Measurements from ENCODE around the gene MGLL. TPM values are rescaled to one million over a fixed set of nuclear protein-coding genes. Genes with fewer than 3 reads are reported as not detected.

Gene MGLL
- total RNA-seq, 4 donors from 2014 or later = 36.7 to 146 (median 73.5) TPM

DNA sequence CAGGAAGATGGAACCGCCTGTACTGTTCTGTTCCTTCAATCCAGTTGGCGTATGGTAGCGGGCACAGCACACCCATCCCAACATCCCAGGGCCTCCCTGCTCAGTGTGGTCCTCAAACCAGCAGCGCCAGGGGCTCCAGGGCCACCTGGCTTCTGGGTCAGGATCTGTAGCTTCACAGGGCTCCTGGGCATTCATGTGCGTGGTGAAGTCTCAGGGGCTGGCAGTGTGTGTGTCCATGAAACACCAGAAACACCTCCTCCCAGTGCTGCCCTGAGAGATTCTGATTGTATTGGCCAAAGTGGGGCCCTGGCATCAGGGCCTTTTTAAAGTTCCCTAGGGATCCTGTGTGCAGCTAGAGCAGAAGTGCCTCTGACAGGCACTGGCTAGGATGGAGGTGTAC is 107.4 kb downstream of the MGLL start:
- Histone ChIP-seq H3K9me3 (no peaks in the 10 kb centered on the region), H3K36me3 (peaks cover 0 to 82% (median 0%) of the 10 kb centered on the region in 3 donors), H3K27ac (peak overlapping the region in 1 of 4 donors; percentile 34), H3K27me3 (no peaks in the 10 kb centered on the region), H3K4me1 (peaks cover 0 to 46% (median 14%) of the 10 kb centered on the region in 3 donors), H3K4me3 (no peak overlapping the region)
- intact Hi-C loops (cut with DNase I) = no loop called here
- WGBS, 2 donors = 73 to 97% methylated on average over 2 to 5 of the region's 5 CpGs
- DNase-seq = no peak
- no peak for TF ChIP-seq POLR2A (IDR thresholded peaks at IDR 0.05)
- TF ChIP-seq, protein P1, sequence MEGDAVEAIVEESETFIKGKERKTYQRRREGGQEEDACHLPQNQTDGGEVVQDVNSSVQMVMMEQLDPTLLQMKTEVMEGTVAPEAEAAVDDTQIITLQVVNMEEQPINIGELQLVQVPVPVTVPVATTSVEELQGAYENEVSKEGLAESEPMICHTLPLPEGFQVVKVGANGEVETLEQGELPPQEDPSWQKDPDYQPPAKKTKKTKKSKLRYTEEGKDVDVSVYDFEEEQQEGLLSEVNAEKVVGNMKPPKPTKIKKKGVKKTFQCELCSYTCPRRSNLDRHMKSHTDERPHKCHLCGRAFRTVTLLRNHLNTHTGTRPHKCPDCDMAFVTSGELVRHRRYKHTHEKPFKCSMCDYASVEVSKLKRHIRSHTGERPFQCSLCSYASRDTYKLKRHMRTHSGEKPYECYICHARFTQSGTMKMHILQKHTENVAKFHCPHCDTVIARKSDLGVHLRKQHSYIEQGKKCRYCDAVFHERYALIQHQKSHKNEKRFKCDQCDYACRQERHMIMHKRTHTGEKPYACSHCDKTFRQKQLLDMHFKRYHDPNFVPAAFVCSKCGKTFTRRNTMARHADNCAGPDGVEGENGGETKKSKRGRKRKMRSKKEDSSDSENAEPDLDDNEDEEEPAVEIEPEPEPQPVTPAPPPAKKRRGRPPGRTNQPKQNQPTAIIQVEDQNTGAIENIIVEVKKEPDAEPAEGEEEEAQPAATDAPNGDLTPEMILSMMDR (IDR thresholded peaks at IDR 0.05) = no peak

DNA sequence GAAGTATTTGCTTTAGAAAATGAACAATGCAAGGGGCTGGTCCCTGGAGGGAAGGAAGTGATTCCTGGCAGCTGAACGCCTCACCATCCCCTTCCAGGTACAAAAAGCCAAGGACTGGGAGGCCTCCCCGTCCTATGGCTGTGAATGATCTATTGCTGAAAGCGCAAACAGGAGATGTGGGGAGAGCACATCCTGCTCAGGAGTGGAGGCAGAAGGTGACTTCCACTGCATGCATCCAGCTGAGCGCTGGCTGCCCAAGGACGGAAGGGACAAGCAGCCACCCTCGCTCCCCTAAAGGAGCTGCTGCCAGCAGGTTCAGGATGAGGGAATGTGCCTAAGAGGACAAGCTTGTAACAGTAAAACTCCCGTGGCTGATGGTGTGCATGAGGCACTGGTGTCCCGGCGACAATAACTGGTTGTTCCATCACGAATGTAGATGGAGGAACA is 108.2 kb downstream of the MGLL start:
- Histone ChIP-seq H3K4me3 (no peak overlapping the region), H3K27ac (peak overlapping the region in 2 of 4 donors; percentile 22 to 34), H3K36me3 (peaks cover 0 to 82% (median 0%) of the 10 kb centered on the region in 3 donors), H3K27me3 (no peaks in the 10 kb centered on the region), H3K9me3 (no peaks in the 10 kb centered on the region), H3K4me1 (peaks cover 0 to 49% (median 14%) of the 10 kb centered on the region in 3 donors)
- 40 to 63% methylated on average over 7 to 8 of the region's 10 CpGs for WGBS, 2 donors
- TF ChIP-seq, protein P1 (IDR thresholded peaks at IDR 0.05) = no peak
- no peak for TF ChIP-seq POLR2A (IDR thresholded peaks at IDR 0.05)
- intact Hi-C loops (cut with DNase I) = no loop called here
- DNase-seq = no peak

DNA sequence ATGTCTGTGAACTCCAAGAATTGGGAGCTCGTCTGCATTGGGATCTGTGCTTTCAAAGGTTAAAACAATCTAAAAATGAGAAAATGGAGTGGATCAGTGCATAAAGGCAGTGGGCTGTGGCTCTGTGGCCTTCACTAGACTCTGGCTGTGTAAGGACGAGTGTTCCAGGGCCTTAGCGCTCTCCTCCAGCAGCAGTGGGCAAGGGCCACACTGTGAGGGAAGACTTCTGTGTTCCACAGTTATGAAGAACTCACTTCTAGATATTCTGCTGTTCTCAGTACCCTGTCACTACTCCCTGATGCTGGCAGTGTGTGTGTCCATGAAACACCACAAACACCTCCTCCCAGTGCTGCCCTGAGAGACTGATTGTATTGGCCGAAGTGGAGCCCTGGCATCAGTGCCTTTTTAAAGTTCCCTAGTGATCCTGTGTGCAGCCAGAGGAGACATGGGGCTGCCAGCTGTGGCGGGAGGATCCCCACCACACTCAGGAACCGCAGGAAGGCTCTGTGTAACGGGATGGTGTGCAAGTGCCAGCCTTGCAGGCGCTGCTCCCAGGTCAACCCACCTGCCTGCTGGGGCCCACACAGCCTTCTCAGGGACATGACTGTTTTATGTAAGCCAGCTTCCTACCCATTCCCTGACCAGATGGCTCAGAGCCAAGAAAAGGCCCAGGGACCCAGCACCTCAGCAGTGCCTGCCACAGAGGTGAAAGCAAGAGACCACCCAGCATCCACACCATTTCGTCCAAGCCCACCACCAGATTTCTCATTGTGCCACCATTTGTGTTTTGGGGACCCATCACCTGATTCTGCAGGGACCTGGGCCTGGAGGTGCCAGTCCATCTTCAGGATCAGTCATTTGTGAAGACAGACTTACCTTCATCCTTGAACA is 109.2 kb downstream of the MGLL start:
- 54 to 70% methylated on average over 2 to 5 of the region's 9 CpGs for WGBS, 2 donors
- Histone ChIP-seq H3K4me3 (no peak overlapping the region), H3K9me3 (no peaks in the 10 kb centered on the region), H3K27me3 (no peaks in the 10 kb centered on the region), H3K36me3 (peaks cover 0 to 77% (median 0%) of the 10 kb centered on the region in 3 donors), H3K4me1 (peaks cover 0 to 54% (median 17%) of the 10 kb centered on the region in 3 donors), H3K27ac (peak overlapping the region in 3 of 4 donors; percentile 30 to 55 (median 34))
- TF ChIP-seq POLR2A (IDR thresholded peaks at IDR 0.05) = no peak
- TF ChIP-seq, protein P1 (IDR thresholded peaks at IDR 0.05) = no peak
- intact Hi-C loops (cut with DNase I) = no loop called here
- DNase-seq = no peak

DNA sequence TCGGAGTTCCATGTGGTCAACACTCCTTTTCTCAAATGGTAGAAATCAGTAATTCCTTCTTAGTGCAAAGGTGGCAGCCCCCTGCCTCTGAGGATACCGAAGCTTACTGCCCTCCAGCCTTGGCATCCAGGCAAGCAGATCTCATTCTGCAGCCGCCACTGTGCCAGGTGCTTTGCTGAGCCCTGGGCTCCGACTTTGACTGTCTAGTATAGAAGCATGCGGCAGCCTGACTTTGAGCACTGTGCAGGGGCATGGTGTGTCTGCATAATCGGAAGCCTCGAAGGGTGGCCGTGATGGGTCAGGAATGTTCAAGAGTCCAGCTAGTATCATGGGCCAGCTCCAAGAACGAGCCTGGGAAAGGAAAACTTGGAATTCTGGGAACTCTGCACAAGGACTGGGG is 109.9 kb downstream of the MGLL start:
- H3K4me3 ChIP-seq = no peak overlapping the region
- intact Hi-C loops (cut with DNase I) = no loop called here
- H3K27ac ChIP-seq = peak overlapping the region in 2 of 4 donors; percentile 30 to 34
- TF ChIP-seq, protein P1 (IDR thresholded peaks at IDR 0.05) = no peak
- no peak for TF ChIP-seq POLR2A (IDR thresholded peaks at IDR 0.05)
- no peaks in the 10 kb centered on the region for H3K9me3 ChIP-seq
- peaks cover 0 to 54% (median 17%) of the 10 kb centered on the region in 3 donors for H3K4me1 ChIP-seq
- 69 to 88% methylated on average over 1 to 8 of the region's 9 CpGs for WGBS, 2 donors
- peaks cover 0 to 77% (median 0%) of the 10 kb centered on the region in 3 donors for H3K36me3 ChIP-seq
- no peaks in the 10 kb centered on the region for H3K27me3 ChIP-seq
- no peak for DNase-seq

DNA sequence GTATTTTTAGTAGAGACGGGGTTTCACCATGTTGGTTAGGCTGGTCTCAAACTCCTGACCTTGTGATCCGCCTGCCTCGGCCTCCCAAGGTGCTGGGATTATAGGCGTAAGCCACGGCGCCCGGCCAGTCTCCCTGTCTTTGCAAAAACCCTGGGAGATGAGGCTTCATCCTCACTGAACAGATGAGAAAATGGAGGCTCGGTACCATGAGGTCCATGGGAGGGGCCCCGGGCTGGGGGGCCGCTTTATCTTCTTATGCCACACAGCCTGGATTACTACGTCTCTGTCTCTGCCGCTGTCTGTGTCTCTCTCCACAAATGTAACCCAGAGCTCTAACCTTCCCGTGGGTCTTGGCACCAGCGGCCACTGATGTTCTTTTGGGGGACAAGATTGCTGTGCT is 110.4 kb downstream of the MGLL start:
- Histone ChIP-seq H3K27ac (no peak overlapping the region), H3K36me3 (peaks cover 0 to 77% (median 0%) of the 10 kb centered on the region in 3 donors), H3K27me3 (no peaks in the 10 kb centered on the region), H3K4me3 (no peak overlapping the region), H3K4me1 (peaks cover 0 to 49% (median 17%) of the 10 kb centered on the region in 3 donors), H3K9me3 (no peaks in the 10 kb centered on the region)
- TF ChIP-seq, protein P1 (IDR thresholded peaks at IDR 0.05) = no peak
- TF ChIP-seq POLR2A (IDR thresholded peaks at IDR 0.05) = no peak
- 89 to 92% methylated on average over 7 to 11 of the region's 14 CpGs for WGBS, 2 donors
- no peak for DNase-seq
- intact Hi-C loops (cut with DNase I) = no loop called here

Measured in esophagus squamous epithelium (tissue), 5 donors.